GM18873 (cell line): Measurements from ENCODE around the gene FGD5.

Experiments used
- ATAC-seq: cut with Tn5 transposase; IDR thresholded peaks from one replicate; pipeline ENCODE4 v1.9.1; 2021; ENCODE audit warnings: mild to moderate bottlenecking, moderate library complexity, moderate number of reproducible peaks; ENCODE audit not compliant: unreplicated experiment, low FRiP score

FGD5 gene, protein sequence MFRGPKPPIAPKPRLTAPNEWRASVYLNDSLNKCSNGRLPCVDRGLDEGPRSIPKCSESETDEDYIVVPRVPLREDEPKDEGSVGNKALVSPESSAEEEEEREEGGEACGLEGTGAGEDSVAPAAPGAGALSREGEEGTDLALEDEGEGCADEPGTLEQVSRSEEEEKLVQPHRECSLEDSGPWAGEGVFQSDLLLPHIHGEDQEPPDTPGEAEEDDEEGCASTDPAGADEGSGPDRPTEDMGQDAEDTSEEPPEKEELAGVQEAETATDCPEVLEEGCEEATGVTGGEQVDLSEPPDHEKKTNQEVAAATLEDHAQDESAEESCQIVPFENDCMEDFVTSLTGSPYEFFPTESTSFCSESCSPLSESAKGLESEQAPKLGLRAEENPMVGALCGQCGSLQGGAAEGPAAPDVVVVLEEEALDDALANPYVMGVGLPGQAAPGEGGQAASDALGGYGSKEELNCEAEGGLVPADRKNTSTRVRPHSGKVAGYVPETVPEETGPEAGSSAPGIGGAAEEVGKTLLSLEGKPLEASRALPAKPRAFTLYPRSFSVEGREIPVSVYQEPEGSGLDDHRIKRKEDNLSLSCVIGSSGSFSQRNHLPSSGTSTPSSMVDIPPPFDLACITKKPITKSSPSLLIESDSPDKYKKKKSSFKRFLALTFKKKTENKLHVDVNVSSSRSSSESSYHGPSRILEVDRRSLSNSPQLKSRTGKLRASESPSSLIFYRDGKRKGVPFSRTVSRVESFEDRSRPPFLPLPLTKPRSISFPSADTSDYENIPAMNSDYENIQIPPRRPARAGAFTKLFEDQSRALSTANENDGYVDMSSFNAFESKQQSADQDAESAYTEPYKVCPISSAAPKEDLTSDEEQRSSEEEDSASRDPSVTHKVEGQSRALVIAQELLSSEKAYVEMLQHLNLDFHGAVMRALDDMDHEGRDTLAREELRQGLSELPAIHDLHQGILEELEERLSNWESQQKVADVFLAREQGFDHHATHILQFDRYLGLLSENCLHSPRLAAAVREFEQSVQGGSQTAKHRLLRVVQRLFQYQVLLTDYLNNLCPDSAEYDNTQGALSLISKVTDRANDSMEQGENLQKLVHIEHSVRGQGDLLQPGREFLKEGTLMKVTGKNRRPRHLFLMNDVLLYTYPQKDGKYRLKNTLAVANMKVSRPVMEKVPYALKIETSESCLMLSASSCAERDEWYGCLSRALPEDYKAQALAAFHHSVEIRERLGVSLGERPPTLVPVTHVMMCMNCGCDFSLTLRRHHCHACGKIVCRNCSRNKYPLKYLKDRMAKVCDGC (N-terminal part only)

DNA sequence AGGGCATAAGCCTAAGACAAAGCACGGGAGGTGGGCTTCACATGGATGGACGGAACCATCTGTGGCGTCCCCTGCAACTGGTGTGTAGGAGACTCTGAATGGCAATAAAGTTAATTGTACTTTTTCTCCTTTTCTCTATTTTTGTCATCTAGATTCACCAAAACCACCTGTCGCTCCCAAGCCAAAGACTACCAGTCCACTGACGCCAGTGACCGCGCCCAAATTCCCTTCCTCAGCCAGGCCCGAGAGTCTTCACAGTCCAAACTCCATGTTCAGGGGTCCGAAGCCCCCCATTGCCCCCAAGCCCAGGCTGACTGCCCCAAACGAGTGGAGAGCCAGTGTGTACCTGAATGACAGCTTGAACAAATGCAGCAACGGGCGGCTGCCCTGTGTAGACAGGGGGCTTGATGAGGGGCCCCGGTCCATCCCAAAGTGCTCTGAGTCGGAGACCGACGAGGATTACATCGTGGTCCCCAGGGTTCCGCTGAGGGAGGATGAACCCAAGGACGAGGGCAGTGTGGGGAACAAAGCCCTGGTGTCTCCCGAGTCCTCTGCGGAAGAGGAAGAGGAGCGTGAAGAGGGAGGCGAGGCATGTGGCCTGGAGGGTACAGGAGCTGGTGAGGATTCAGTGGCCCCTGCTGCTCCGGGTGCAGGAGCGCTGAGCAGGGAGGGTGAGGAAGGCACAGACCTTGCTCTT is at the start of gene FGD5:
Gene FGD5 (plus strand): TSS at position 159 of the 697 bp plus-strand sequence. CDS start 110 bp downstream, at position 269.
- ATAC-seq = no peak

DNA sequence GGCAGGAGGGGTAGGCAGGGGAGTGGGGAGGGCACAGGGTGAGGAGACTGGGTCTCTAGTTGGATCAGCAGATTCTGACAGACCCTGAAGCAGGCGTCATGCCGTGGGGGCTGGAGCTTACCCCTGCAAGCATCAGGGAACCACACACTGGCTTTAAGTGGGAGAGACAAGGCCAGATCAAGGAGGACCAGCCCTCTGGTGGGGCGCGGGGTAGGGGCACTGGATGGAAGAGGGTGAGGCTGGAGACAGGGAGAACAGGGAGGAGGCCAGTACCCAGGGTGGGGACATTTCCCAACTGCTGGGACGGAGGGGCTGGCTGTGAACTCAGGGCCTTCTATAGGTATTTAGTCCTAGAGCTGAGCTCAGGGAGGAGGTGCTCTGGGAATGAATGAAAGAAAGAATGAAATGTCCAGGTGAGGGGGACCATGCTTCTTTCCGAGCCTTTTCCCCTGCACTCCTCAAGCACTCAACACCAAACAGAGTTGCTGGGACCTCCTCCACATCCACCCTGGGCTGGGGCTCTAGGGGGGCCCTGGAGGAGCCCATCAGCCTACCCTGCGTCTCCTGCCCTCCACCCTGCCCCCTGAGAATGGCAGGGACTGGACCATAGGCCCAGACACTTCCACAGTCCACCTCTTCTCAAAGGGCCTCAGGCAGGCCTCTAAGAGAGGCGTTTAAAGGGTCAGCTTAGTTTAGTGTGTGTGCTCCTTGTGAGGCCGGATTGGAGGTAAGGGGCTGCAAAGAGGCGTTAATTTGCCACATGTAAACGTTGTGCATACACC is 49.0 kb upstream of the FGD5 start:
- no peak for ATAC-seq

- ATAC-seq = no peak
These were observed 48.2 kb upstream of the FGD5 start for GRCh38 chr3:14770591-14770990.

DNA sequence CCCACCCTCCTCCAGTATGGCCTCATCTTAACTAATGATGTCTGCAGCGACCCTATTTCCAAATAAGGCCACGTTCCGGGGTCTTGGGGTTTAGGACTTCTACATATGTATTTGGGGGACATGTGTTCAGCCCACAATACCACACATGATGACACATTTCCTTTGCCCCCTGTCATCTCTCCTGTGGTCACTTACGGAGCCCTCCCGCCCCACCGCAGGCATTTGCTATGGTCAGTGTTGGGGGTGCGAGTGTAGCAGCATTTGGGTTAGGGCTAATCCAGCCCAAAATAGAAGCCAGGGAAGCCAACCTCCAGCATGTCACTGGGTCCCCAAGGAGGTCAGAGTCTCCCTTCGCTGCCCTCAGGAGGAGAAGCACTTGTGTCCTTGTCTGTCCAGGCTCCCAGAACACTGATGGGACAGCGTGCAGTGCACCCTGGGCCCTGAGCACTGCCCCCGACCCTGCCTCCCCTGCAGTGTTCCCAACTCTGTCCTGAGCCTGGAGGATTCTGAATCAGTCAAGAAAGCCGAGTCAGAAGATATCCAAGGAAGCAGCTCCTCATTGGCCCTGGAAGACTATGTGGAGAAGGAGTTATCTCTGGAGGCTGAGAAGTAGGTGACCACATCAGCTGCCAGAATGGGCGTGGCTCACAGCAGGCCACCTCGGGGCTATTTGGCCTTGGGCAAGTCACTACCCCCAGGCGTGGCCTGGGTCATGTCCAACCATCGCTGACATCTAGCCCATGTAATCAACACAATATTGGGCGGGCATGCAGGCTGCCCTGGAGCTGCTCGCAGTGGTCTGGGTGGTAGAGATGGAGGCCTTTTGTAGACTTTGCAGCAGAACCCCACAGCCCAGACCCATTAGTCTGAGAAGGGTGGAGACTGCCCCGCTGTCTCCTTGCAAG is 46.9 kb upstream of the FGD5 start:
- ATAC-seq = no peak

- no peak for ATAC-seq
These were observed 46.1 kb upstream of the FGD5 start for GRCh38 chr3:14772533-14773138.

DNA sequence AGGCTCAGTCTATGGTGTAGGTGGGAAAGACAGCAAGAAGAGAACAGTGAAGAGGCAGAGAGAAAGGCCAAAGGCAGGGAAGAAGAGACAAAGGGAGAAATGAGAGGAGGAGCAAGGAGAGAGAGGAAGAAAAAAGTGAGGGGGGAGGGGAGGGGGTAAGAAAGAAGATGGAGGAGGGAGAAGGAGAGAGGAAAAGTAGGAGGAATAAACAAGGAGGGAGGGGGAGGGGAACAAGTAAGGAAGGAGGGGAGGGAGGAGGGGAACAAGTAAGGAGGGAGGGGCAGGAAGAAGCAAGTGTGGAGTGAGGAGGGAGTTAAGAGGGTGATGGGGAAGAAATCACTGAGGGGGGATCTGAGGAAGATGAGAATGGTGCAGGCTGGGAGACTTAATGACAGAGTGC is 45.5 kb upstream of the FGD5 start:
- no peak for ATAC-seq

- ATAC-seq = no peak
These were observed 45.1 kb upstream of the FGD5 start for GRCh38 chr3:14773691-14774128.

- no peak for ATAC-seq
These were observed 44.3 kb upstream of the FGD5 start for GRCh38 chr3:14774431-14774830.

GRCh38 chr3:14775011-14775410 is 43.8 kb upstream of the FGD5 start:
- ATAC-seq = no peak

- ATAC-seq = no peak
These were observed 43.2 kb upstream of the FGD5 start for GRCh38 chr3:14775563-14775962.

- no peak for ATAC-seq
These were observed 39.6 kb upstream of the FGD5 start for GRCh38 chr3:14779069-14779685.

DNA sequence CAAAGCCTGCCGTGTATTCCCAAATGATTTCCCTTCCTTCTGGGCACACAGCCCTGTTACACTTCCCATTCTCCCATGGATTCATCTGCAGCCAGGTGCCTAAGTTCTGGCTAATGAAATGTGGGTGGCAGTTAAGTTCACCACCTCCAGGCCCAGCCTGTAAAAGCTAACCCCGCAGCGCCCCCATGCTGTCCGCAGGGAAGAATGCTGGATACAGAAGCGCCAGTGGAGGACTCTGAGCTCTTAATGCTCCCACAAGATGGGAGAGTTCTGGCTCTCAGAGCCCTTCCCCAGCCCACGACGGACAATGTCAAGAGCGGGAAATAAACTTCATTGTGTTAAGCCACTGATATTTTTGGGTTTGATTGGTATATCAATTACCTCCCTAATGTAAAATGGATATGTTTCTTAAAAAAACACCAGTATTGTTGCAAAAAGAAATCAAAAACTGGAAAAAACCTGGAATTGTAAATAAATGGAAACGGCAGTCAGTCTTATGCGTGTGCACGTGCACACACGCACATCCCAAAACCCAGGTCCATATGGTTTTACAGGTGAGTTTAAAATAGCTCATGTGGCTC is 37.7 kb upstream of the FGD5 start:
- no peak for ATAC-seq

- ATAC-seq = no peak
These were observed 35.2 kb upstream of the FGD5 start for GRCh38 chr3:14783480-14784086.

GRCh38 chr3:14784087-14784681 is 34.6 kb upstream of the FGD5 start:
- ATAC-seq = no peak

DNA sequence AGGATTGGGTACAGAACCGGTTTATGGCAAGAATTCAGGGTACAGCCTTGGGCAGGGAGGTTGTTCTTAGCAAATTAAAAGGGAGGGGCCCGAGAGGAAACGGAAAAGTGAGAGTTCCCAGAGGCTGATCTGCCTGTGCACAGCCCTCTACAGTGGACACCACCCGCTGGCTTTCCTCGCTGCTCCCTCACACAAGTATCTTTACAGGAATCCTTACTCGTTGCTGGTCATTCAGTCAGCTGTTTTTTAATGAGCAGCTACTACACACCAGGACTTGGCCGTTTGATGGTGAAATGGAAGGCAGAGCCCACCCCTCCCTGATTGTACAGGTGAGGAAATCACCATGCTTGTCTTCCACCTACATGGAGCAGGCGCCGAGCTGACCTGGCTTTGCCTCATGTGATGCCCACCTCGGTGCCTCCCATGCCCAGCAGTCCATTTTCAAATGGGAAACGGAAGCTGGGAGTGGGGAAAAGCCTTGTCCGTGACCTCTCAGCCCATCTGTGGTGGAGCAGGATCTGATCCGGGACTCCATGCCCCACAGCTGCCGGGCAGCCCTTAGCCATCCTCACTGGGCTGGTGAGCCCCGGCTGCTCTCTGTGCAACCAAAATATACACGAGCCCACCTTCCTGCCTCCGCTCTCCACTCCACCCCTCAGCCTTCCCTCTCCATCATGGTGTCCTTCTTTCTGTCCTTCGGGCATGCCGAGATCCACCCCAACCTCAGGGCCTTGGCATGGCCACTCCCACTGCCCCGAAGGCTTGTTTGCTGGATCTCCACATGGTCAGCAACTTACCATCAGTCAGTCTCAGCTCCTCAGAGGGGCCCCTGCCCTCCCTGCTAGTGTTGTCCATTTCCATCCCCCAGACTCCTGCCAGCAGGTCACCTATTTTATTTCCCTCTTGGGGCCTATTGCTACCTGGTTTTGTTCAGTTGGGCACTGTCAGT is 33.3 kb upstream of the FGD5 start:
- ATAC-seq = no peak
